Kidney epithelial cell (primary cell): ENCODE measurements around the gene GPR137. TPM values are rescaled to one million over a fixed set of nuclear protein-coding genes. Genes with fewer than 3 reads are reported as not detected.

Source experiments
- DNase-seq: peaks from one replicate; pipeline ENCODE4 v3.0.0-alpha.2; 2010; ENCODE audit warnings: low read depth
- H3K27me3 ChIP-seq: 2 replicates; pipeline ENCODE4 v1.6.0; 2011; ENCODE audit warnings: low read length; ENCODE audit not compliant: control insufficient read depth, insufficient read depth
- H3K36me3 ChIP-seq: 2 replicates; pipeline ENCODE4 v1.5.1; 2011; ENCODE audit warnings: low read length; ENCODE audit not compliant: control insufficient read depth, insufficient read depth
- H3K4me3 ChIP-seq: 2 replicates; pipeline ENCODE4 v1.5.1; 2011; ENCODE audit warnings: low read depth, mild to moderate bottlenecking, control low read depth, low read length
- CTCF ChIP-seq: IDR thresholded peaks from 2 replicates; pipeline ENCODE4 v1.5.1; 2011; ENCODE audit warnings: mild to moderate bottlenecking, moderate library complexity, low read length, control low read depth, inconsistent platforms; ENCODE audit not compliant: insufficient read depth, poor library complexity, severe bottlenecking
- total RNA-seq: library from RNA; depleted of rRNA; stranded (reverse); fragments of >200 nt; gene quantifications from 2 replicates; pipeline ENCODE4 v1.2.3, GENCODE V29; 2015

Gene GPR137
- total RNA-seq, 1 donor from 2014 or later = 21.9 TPM

GRCh38 chr11:64255135-64256128 is 30.2 kb upstream of the GPR137 start:
- Histone ChIP-seq H3K36me3 (peaks cover 2% of the 10 kb centered on the region), H3K27me3 (no peaks in the 10 kb centered on the region), H3K4me3 (no peak overlapping the region)
- no peak for TF ChIP-seq CTCF
- DNase-seq = no peak

- no peak overlapping the region for H3K4me3 ChIP-seq
- H3K36me3 ChIP-seq = peaks cover 2% of the 10 kb centered on the region
- no peak for TF ChIP-seq CTCF
- H3K27me3 ChIP-seq = no peaks in the 10 kb centered on the region
- DNase-seq = no peak
Observed at GRCh38 chr11:64256300-64256699, 29.3 kb upstream of the GPR137 start.

GRCh38 chr11:64258356-64258755 is 27.3 kb upstream of the GPR137 start:
- no peak for DNase-seq
- Histone ChIP-seq H3K27me3 (no peaks in the 10 kb centered on the region), H3K36me3 (peaks cover 2% of the 10 kb centered on the region), H3K4me3 (no peak overlapping the region)
- TF ChIP-seq CTCF = no peak

GRCh38 chr11:64258946-64259532 is 26.6 kb upstream of the GPR137 start:
- peaks cover 2% of the 10 kb centered on the region for H3K36me3 ChIP-seq
- no peak overlapping the region for H3K4me3 ChIP-seq
- no peak for TF ChIP-seq CTCF
- H3K27me3 ChIP-seq = no peaks in the 10 kb centered on the region
- DNase-seq = no peak

- H3K36me3 ChIP-seq = peaks cover 2% of the 10 kb centered on the region
- no peak for TF ChIP-seq CTCF
- no peak for DNase-seq
- H3K4me3 ChIP-seq = no peak overlapping the region
- no peaks in the 10 kb centered on the region for H3K27me3 ChIP-seq
Observed at GRCh38 chr11:64259533-64260067, 26.0 kb upstream of the GPR137 start.
